SK-N-SH (cell line): Measurements from ENCODE around the gene PDE6B. TPM values are rescaled to one million over a fixed set of nuclear protein-coding genes. Genes with fewer than 3 reads are reported as not detected.

Experiments
- CTCF ChIA-PET: fragments of 300-600, 350-600 bp; formaldehyde crosslinking; extraction: SDS; loops from one replicate; lab custom pipeline; 2021; lab: Yijun Ruan, JAX
- POLR2A ChIA-PET: fragments of 350-600 bp; sonication (Branson Sonifier 250); formaldehyde crosslinking; extraction: SDS; loops from one replicate; lab custom pipeline; 2020; ENCODE audit warnings: antibody characterized with exemption, inconsistent platforms; lab: Yijun Ruan, JAX
- DNase-seq: peaks from one replicate; pipeline ENCODE4 v3.0.0; 2012
- H2AFZ ChIP-seq: fragments of 200-600 bp; sonication (generic); 2 replicates; pipeline ENCODE4 v1.8.1; 2016; ENCODE audit warnings: antibody characterized with exemption, mild to moderate bottlenecking, low read depth
- H3F3A ChIP-seq: fragments of 200-600 bp; sonication (generic); replicated peaks from 2 replicates; pipeline ENCODE3; 2016; ENCODE audit warnings: antibody characterized with exemption, mild to moderate bottlenecking; ENCODE audit not compliant: insufficient read depth
- H3K27ac ChIP-seq, 2 experiments: fragments of 200-500 bp in 1 of 2; fragments of 200-600 bp in 1 of 2; sonication (Bioruptor generic) in 1 of 2; sonication (generic), shearing (Covaris generic) in 1 of 2; 2 replicates each; pipeline versions ENCODE4 v1.5.1 to v1.6.1; 2014 to 2016; ENCODE audit warnings: low read depth in 2 of 2, inconsistent platforms in 1 of 2, low read length in 1 of 2, mild to moderate bottlenecking in 1 of 2, mixed read lengths in 1 of 2
- H3K27me3 ChIP-seq: fragments of 200-600 bp; sonication (generic), shearing (Covaris generic); 2 replicates; pipeline ENCODE4 v1.6.1; 2016; ENCODE audit warnings: mixed run types; ENCODE audit not compliant: insufficient read depth
- H3K36me3 ChIP-seq, 2 experiments: fragments of 200-500 bp in 1 of 2; fragments of 200-600 bp in 1 of 2; sonication (Bioruptor generic) in 1 of 2; sonication (generic) in 1 of 2; replicated peaks in 1 of 2; 2 replicates each; pipeline versions ENCODE3 to v1.5.1; 2014 to 2016; ENCODE audit warnings: low read length in 1 of 2, mild to moderate bottlenecking in 1 of 2; ENCODE audit not compliant: insufficient read depth in 2 of 2, control insufficient read depth in 1 of 2
- H3K4me1 ChIP-seq, 2 experiments: fragments of 200-500 bp in 1 of 2; fragments of 200-600 bp in 1 of 2; sonication (Bioruptor generic) in 1 of 2; sonication (generic), shearing (Covaris generic) in 1 of 2; 2 replicates each; pipeline versions ENCODE4 v1.5.1 to v1.6.1; 2014 to 2016; ENCODE audit warnings: low read depth in 1 of 2, low read length in 1 of 2, mixed run types in 1 of 2; ENCODE audit not compliant: insufficient read depth in 2 of 2, control insufficient read depth in 1 of 2
- H3K4me2 ChIP-seq: fragments of 200-600 bp; sonication (generic), shearing (Covaris generic); 2 replicates; pipeline ENCODE4 v1.6.1; 2017; ENCODE audit warnings: mixed run types
- H3K4me3 ChIP-seq, 2 experiments: fragments of 200-500 bp in 1 of 2; fragments of 200-600 bp in 1 of 2; sonication (Bioruptor generic) in 1 of 2; sonication (generic), shearing (Covaris generic) in 1 of 2; 2 replicates each; pipeline versions ENCODE4 v1.5.1 to v1.8.1; 2014 to 2016; ENCODE audit warnings: low read depth in 2 of 2, inconsistent platforms in 1 of 2, low read length in 1 of 2, mild to moderate bottlenecking in 1 of 2, mixed read lengths in 1 of 2, moderate library complexity in 1 of 2
- H3K79me2 ChIP-seq: fragments of 200-600 bp; sonication (generic); 2 replicates; pipeline ENCODE4 v1.8.1; 2017; ENCODE audit warnings: mild to moderate bottlenecking; ENCODE audit not compliant: insufficient read depth
- H3K9ac ChIP-seq: fragments of 200-600 bp; sonication (generic); 2 replicates; pipeline ENCODE4 v1.6.1; 2017; ENCODE audit warnings: mixed run types
- H3K9me2 ChIP-seq: fragments of 200-600 bp; sonication (generic); 2 replicates; pipeline ENCODE4 v1.6.1; 2017; ENCODE audit warnings: mixed run types
- H3K9me3 ChIP-seq: fragments of 200-600 bp; sonication (generic); 2 replicates; pipeline ENCODE4 v1.6.1; 2017; ENCODE audit warnings: mixed run types, mild to moderate bottlenecking, moderate library complexity
- H4K20me1 ChIP-seq: fragments of 200-600 bp; sonication (generic); 2 replicates; pipeline ENCODE4 v1.6.1; 2017; ENCODE audit warnings: mild to moderate bottlenecking, mixed run types; ENCODE audit not compliant: insufficient read depth
- ELF1 ChIP-seq: IDR thresholded peaks from 2 replicates; pipeline ENCODE4 v1.4.0; 2012
- EP300 ChIP-seq, 2 experiments: IDR thresholded peaks; 2 replicates each; pipeline versions ENCODE4 v1.4.0 to v1.6.1; 2012; ENCODE audit warnings: borderline replicate concordance in 1 of 2, low read depth in 1 of 2, low read length in 1 of 2
- FOSL2 ChIP-seq: IDR thresholded peaks from 2 replicates; pipeline ENCODE4 v1.4.0; 2012; ENCODE audit warnings: low read depth, mild to moderate bottlenecking, moderate library complexity, borderline replicate concordance
- JUND ChIP-seq: IDR thresholded peaks from 2 replicates; pipeline ENCODE4 v1.4.0; 2012
- POLR2AphosphoS5 ChIP-seq: IDR thresholded peaks from 2 replicates; pipeline ENCODE4 v1.6.1; 2012; ENCODE audit warnings: low read depth, low read length
- SMC3 ChIP-seq: IDR thresholded peaks from 2 replicates; pipeline ENCODE4 v1.6.1; 2012; ENCODE audit warnings: low read depth, low read length, improper control_type of control experiment
- TAF1 ChIP-seq: IDR thresholded peaks from 2 replicates; pipeline ENCODE4 v1.6.1; 2012; ENCODE audit warnings: low read depth, mild to moderate bottlenecking, low read length, moderate library complexity, borderline replicate concordance
- WGBS: methylation state at CpG from one replicate; pipeline ENCODE4 v1.1.6; 2017; ENCODE audit warnings: low lambda C conversion rate; 5-methylcytosine and 5-hydroxymethylcytosine counted together
- polyA plus RNA-seq, 3 experiments: library from polyadenylated mRNA; depleted of rRNA; stranded (reverse); fragments of >200 nt; gene quantifications; 2 replicates each; pipeline ENCODE4 v1.2.3, GENCODE V29; 2012
- TF ChIP-seq, protein P1 (sequence below): IDR thresholded peaks from 2 replicates; pipeline ENCODE4; 2012
- TF ChIP-seq, protein P2 (sequence below): IDR thresholded peaks from 2 replicates; pipeline ENCODE4 v1.6.1; 2012; ENCODE audit warnings: mild to moderate bottlenecking, low read depth, low read length, moderate library complexity

The PDE6B gene
- polyA plus RNA-seq, 1 of the 3 experiments (the other 2 are of a cell fraction), result 1.2 TPM

GRCh38 chr4:687048-687970 is 61.9 kb downstream of the PDE6B start:
- no peaks in the 10 kb centered on the region for H3K79me2 ChIP-seq
- TF ChIP-seq EP300 (IDR thresholded peaks at IDR 0.05; ENCODE audit: borderline replicate concordance in 1 of 2, low read depth in 1 of 2, low read length in 1 of 2), result no peak
- TF ChIP-seq, protein P1, sequence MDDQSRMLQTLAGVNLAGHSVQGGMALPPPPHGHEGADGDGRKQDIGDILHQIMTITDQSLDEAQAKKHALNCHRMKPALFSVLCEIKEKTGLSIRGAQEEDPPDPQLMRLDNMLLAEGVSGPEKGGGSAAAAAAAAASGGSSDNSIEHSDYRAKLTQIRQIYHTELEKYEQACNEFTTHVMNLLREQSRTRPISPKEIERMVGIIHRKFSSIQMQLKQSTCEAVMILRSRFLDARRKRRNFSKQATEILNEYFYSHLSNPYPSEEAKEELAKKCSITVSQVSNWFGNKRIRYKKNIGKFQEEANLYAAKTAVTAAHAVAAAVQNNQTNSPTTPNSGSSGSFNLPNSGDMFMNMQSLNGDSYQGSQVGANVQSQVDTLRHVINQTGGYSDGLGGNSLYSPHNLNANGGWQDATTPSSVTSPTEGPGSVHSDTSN, result peak; percentile 76
- TF ChIP-seq TAF1, result peak; percentile 37; the same call in 1 of the 2 replicates
- TF ChIP-seq FOSL2, result peak; percentile 62; the same call in 1 of the 2 replicates
- TF ChIP-seq POLR2AphosphoS5, result 0 out of 2 replicates have a peak, but pooled peaks have one; percentile 20
- peak; percentile 1; the same call in 1 of the 2 replicates for TF ChIP-seq JUND
- TF ChIP-seq, protein P2, sequence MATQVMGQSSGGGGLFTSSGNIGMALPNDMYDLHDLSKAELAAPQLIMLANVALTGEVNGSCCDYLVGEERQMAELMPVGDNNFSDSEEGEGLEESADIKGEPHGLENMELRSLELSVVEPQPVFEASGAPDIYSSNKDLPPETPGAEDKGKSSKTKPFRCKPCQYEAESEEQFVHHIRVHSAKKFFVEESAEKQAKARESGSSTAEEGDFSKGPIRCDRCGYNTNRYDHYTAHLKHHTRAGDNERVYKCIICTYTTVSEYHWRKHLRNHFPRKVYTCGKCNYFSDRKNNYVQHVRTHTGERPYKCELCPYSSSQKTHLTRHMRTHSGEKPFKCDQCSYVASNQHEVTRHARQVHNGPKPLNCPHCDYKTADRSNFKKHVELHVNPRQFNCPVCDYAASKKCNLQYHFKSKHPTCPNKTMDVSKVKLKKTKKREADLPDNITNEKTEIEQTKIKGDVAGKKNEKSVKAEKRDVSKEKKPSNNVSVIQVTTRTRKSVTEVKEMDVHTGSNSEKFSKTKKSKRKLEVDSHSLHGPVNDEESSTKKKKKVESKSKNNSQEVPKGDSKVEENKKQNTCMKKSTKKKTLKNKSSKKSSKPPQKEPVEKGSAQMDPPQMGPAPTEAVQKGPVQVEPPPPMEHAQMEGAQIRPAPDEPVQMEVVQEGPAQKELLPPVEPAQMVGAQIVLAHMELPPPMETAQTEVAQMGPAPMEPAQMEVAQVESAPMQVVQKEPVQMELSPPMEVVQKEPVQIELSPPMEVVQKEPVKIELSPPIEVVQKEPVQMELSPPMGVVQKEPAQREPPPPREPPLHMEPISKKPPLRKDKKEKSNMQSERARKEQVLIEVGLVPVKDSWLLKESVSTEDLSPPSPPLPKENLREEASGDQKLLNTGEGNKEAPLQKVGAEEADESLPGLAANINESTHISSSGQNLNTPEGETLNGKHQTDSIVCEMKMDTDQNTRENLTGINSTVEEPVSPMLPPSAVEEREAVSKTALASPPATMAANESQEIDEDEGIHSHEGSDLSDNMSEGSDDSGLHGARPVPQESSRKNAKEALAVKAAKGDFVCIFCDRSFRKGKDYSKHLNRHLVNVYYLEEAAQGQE, result 0 out of 2 replicates have a peak, but pooled peaks have one; percentile 17
- no peak for TF ChIP-seq SMC3
- TF ChIP-seq ELF1, result no peak
- ChIA-PET CTCF (interaction anchor here (1.3 to 1.6 kb wide), 2 partner anchors 55 to 300 kb away, joined by 4 to 5 read pairs; partner anchors contain the start of gene IDUA), POLR2A (interaction anchor here (1.2 kb wide), 1 partner anchor 17 kb away, joined by 3 read pairs; no protein-coding TSS in a partner anchor)
- H3K36me3 ChIP-seq, result no peaks in the 10 kb centered on the region
- H3F3A ChIP-seq, result peaks cover 11% of the 10 kb centered on the region
- no peaks in the 10 kb centered on the region for H3K9me3 ChIP-seq
- 45% methylated on average over 8 of the region's 38 CpGs for WGBS
- H3K4me3 ChIP-seq, result no peak overlapping the region
- peak overlapping the region; percentile 74; the same call in 1 of the 2 replicates for H3K4me2 ChIP-seq
- no peaks in the 10 kb centered on the region for H4K20me1 ChIP-seq
- H3K4me1 ChIP-seq, result peaks cover 13 to 27% of the 10 kb centered on the region in 2 experiments; a peak in 3 of 4 replicates
- no peaks in the 10 kb centered on the region for H3K9me2 ChIP-seq
- peak overlapping the region; percentile 41 to 77 for H3K27ac ChIP-seq
- DNase-seq, result peak; percentile 47
- H2AFZ ChIP-seq, result no peak overlapping the region
- peak overlapping the region; percentile 51 for H3K9ac ChIP-seq
- H3K27me3 ChIP-seq, result no peaks in the 10 kb centered on the region
